Measurements from ENCODE around the gene EXOSC1.
"Not testable (repeated sequence)": the region's sequence is repeated elsewhere in the genome, so short reads cannot be mapped to it uniquely, and the experiment has no call there.

Gene EXOSC1

GRCh38 chr10:97445722-97446639, at the start of gene EXOSC1, which contains the start of gene ZDHHC16:
EXOSC1 (minus strand) TSS chr10:97446006; CDS start chr10:97445985, 21 bp downstream.
ZDHHC16 (plus strand) TSS chr10:97446175; CDS start chr10:97451676, 5,501 bp downstream.
- DNase-seq (ENCODE audit: low read depth): peak; percentile 86

GRCh38 chr10:97494863-97495506, 49.2 kb upstream of the EXOSC1 start:
- no peak for DNase-seq (ENCODE audit: low read depth)

- no peak for DNase-seq (ENCODE audit: low read depth)
Measured at GRCh38 chr10:97494151-97494550, 48.3 kb upstream of the EXOSC1 start.

GRCh38 chr10:97490592-97490991, 44.8 kb upstream of the EXOSC1 start:
- no peak for DNase-seq (ENCODE audit: low read depth)

- no peak for DNase-seq (ENCODE audit: low read depth)
Measured at GRCh38 chr10:97485647-97486281, 40.0 kb upstream of the EXOSC1 start.

GRCh38 chr10:97483921-97484320, 38.1 kb upstream of the EXOSC1 start:
- DNase-seq (ENCODE audit: low read depth): no peak

- DNase-seq (ENCODE audit: low read depth): no peak
Measured at GRCh38 chr10:97483506-97483905, 37.7 kb upstream of the EXOSC1 start.

GRCh38 chr10:97482381-97482780, 36.6 kb upstream of the EXOSC1 start:
- no peak for DNase-seq (ENCODE audit: low read depth)

GRCh38 chr10:97481071-97481470, 35.3 kb upstream of the EXOSC1 start:
- DNase-seq (ENCODE audit: low read depth): no peak

- DNase-seq (ENCODE audit: low read depth): no peak
Measured at GRCh38 chr10:97479939-97480338, 34.1 kb upstream of the EXOSC1 start.

GRCh38 chr10:97479410-97479809, 33.6 kb upstream of the EXOSC1 start:
- not testable (repeated sequence) for DNase-seq (ENCODE audit: low read depth)

- DNase-seq (ENCODE audit: low read depth): no peak
Measured at GRCh38 chr10:97475936-97476594, 30.3 kb upstream of the EXOSC1 start.

GRCh38 chr10:97474918-97475317, 29.1 kb upstream of the EXOSC1 start:
- DNase-seq (ENCODE audit: low read depth): no peak

GRCh38 chr10:97468781-97469180, 23.0 kb upstream of the EXOSC1 start:
- not testable (repeated sequence) for DNase-seq (ENCODE audit: low read depth)

- DNase-seq (ENCODE audit: low read depth): no peak
Measured at GRCh38 chr10:97468162-97468561, 22.4 kb upstream of the EXOSC1 start.

GRCh38 chr10:97466755-97467154, 20.9 kb upstream of the EXOSC1 start:
- DNase-seq (ENCODE audit: low read depth): no peak

GRCh38 chr10:97465982-97466381, 20.2 kb upstream of the EXOSC1 start:
- DNase-seq (ENCODE audit: low read depth): no peak

- DNase-seq (ENCODE audit: low read depth): no peak
Measured at GRCh38 chr10:97464226-97464625, 18.4 kb upstream of the EXOSC1 start.

GRCh38 chr10:97463363-97464132, 17.7 kb upstream of the EXOSC1 start:
- no peak for DNase-seq (ENCODE audit: low read depth)

- no peak for DNase-seq (ENCODE audit: low read depth)
Measured at GRCh38 chr10:97462309-97462708, 16.5 kb upstream of the EXOSC1 start.

- DNase-seq (ENCODE audit: low read depth): no peak
Measured at GRCh38 chr10:97459933-97460332, 14.1 kb upstream of the EXOSC1 start.

All from T-helper 22 cell (primary cell).